H9 (cell line): ENCODE measurements around the gene LIG3. TPM values are rescaled to one million over a fixed set of nuclear protein-coding genes. Genes with fewer than 3 reads are reported as not detected.

Experiments used
- DNase-seq: peaks from one replicate; pipeline ENCODE4 v3.0.0-alpha.2; 2017
- H2AFZ ChIP-seq: one replicate; pipeline ENCODE4 v1.6.1; 2013; ENCODE audit warnings: mild to moderate bottlenecking, low read length, control low read depth, moderate library complexity
- H2AK5ac ChIP-seq: 2 replicates; pipeline ENCODE4 v1.6.1; 2013; ENCODE audit warnings: low read length, control low read depth, mixed read lengths; ENCODE audit not compliant: insufficient read length
- H2BK120ac ChIP-seq: one replicate; pipeline ENCODE4 v1.6.1; 2013; ENCODE audit warnings: low read depth, mild to moderate bottlenecking, low read length, control low read depth, inconsistent platforms; ENCODE audit not compliant: poor library complexity, severe bottlenecking
- H2BK12ac ChIP-seq: 2 replicates; pipeline ENCODE4 v1.6.1; 2013; ENCODE audit warnings: low read length, control low read depth, mixed read lengths, low read depth; ENCODE audit not compliant: insufficient read length
- H2BK15ac ChIP-seq: 2 replicates; pipeline ENCODE4 v1.6.1; 2013; ENCODE audit warnings: low read depth, low read length, control low read depth
- H2BK20ac ChIP-seq: one replicate; pipeline ENCODE4 v1.6.1; 2013; ENCODE audit warnings: low read depth, mild to moderate bottlenecking, low read length, control low read depth, inconsistent platforms; ENCODE audit not compliant: poor library complexity, severe bottlenecking
- H2BK5ac ChIP-seq: 2 replicates; pipeline ENCODE4 v1.6.1; 2013; ENCODE audit warnings: low read length, control low read depth, mixed read lengths; ENCODE audit not compliant: insufficient read length
- H3K14ac ChIP-seq: 2 replicates; pipeline ENCODE4 v1.6.1; 2013; ENCODE audit warnings: low read length, control low read depth; ENCODE audit not compliant: insufficient read depth
- H3K18ac ChIP-seq: 2 replicates; pipeline ENCODE4 v1.6.1; 2013; ENCODE audit warnings: low read depth, mild to moderate bottlenecking, mixed read lengths, low read length, control low read depth; ENCODE audit not compliant: insufficient read length
- H3K23ac ChIP-seq: 2 replicates; pipeline ENCODE4 v1.6.1; 2013; ENCODE audit warnings: low read length, control low read depth, mixed read lengths, low read depth; ENCODE audit not compliant: insufficient read length
- H3K23me2 ChIP-seq: 2 replicates; pipeline ENCODE4 v1.6.1; 2013; ENCODE audit warnings: low read depth, mild to moderate bottlenecking, mixed read lengths, low read length, control low read depth; ENCODE audit not compliant: insufficient read length, poor library complexity, severe bottlenecking
- H3K27ac ChIP-seq: 2 replicates; pipeline ENCODE4 v1.5.1; 2013; ENCODE audit warnings: low read length, control low read depth, mixed read lengths, low read depth; ENCODE audit not compliant: insufficient read length
- H3K27me3 ChIP-seq: 2 replicates; pipeline ENCODE4 v1.6.1; 2013; ENCODE audit warnings: low read length, control low read depth, inconsistent platforms; ENCODE audit not compliant: insufficient read depth
- H3K4ac ChIP-seq: 2 replicates; pipeline ENCODE4 v1.6.1; 2013; ENCODE audit warnings: low read depth, mild to moderate bottlenecking, control low read depth, inconsistent platforms, low read length, moderate library complexity
- H3K4me1 ChIP-seq: 2 replicates; pipeline ENCODE4 v1.6.1; 2013; ENCODE audit warnings: low read length, control low read depth, inconsistent platforms; ENCODE audit not compliant: insufficient read depth
- H3K4me2 ChIP-seq: 2 replicates; pipeline ENCODE4 v1.6.1; 2013; ENCODE audit warnings: low read length, control low read depth, mixed read lengths; ENCODE audit not compliant: insufficient read length, insufficient read depth
- H3K56ac ChIP-seq: 2 replicates; pipeline ENCODE4 v1.6.1; 2013; ENCODE audit warnings: low read depth, mild to moderate bottlenecking, mixed read lengths, low read length, control low read depth; ENCODE audit not compliant: insufficient read length
- H3K79me1 ChIP-seq: 2 replicates; pipeline ENCODE4 v1.6.1; 2013; ENCODE audit warnings: low read depth, mild to moderate bottlenecking, moderate library complexity, low read length, control low read depth, inconsistent platforms; ENCODE audit not compliant: insufficient read depth, poor library complexity, severe bottlenecking
- H3K79me2 ChIP-seq: 2 replicates; pipeline ENCODE4 v1.6.1; 2013; ENCODE audit warnings: low read length, control low read depth, inconsistent platforms; ENCODE audit not compliant: insufficient read depth
- H3K9ac ChIP-seq: 2 replicates; pipeline ENCODE4 v1.6.1; 2013; ENCODE audit warnings: low read length, control low read depth, mixed read lengths; ENCODE audit not compliant: insufficient read length; ENCODE audit errors: extremely low read depth
- H3K9me3 ChIP-seq: one replicate; pipeline ENCODE4 v1.6.1; 2013; ENCODE audit warnings: low read depth, low read length, inconsistent platforms; ENCODE audit not compliant: control insufficient read depth
- H3T11ph ChIP-seq: one replicate; pipeline ENCODE4 v1.6.1; 2013; ENCODE audit warnings: mild to moderate bottlenecking, low read length, control low read depth, inconsistent platforms
- H4K20me1 ChIP-seq: one replicate; pipeline ENCODE4 v1.6.1; 2013; ENCODE audit not compliant: control insufficient read depth, insufficient read length, insufficient read depth
- H4K5ac ChIP-seq: 2 replicates; pipeline ENCODE4 v1.6.1; 2013; ENCODE audit warnings: low read depth, mild to moderate bottlenecking, mixed read lengths, low read length, control low read depth; ENCODE audit not compliant: insufficient read length
- H4K8ac ChIP-seq: replicated peaks from 2 replicates; pipeline ENCODE4 v1.6.1; 2013; ENCODE audit warnings: low read length, control low read depth, mixed read lengths, low read depth; ENCODE audit not compliant: insufficient read length
- H4K91ac ChIP-seq: 2 replicates; pipeline ENCODE4 v1.6.1; 2013; ENCODE audit warnings: low read depth, mild to moderate bottlenecking, moderate library complexity, mixed read lengths, low read length, control low read depth; ENCODE audit not compliant: insufficient read length
- H3K27ac Mint-ChIP-seq, 3 experiments: 2 replicates in 2 of 3; 3 replicates in 1 of 3; pipeline ENCODE4 v1.8.0; 2020 to 2021; ENCODE audit warnings: mixed read lengths in 3 of 3, mild to moderate bottlenecking in 1 of 3, moderate library complexity in 1 of 3
- H3K27me3 Mint-ChIP-seq: 2 replicates; pipeline ENCODE4 v1.8.0; 2021; ENCODE audit warnings: low read depth, mild to moderate bottlenecking, moderate library complexity, mixed read lengths
- H3K36me3 Mint-ChIP-seq, 3 experiments: 2 replicates in 2 of 3; 3 replicates in 1 of 3; pipeline ENCODE4 v1.8.0; 2020 to 2021; ENCODE audit warnings: low read depth in 3 of 3, mixed read lengths in 3 of 3; ENCODE audit not compliant: insufficient read depth in 1 of 3
- H3K4me1 Mint-ChIP-seq, 2 experiments: 2 replicates each; pipeline ENCODE4 v1.8.0; 2020; ENCODE audit warnings: mixed read lengths in 2 of 2
- H3K4me3 Mint-ChIP-seq, 2 experiments: 2 replicates in 1 of 2; 3 replicates in 1 of 2; pipeline ENCODE4 v1.8.0; 2020 to 2021; ENCODE audit warnings: mild to moderate bottlenecking in 2 of 2, mixed read lengths in 2 of 2, moderate library complexity in 1 of 2
- H3K9me3 Mint-ChIP-seq, 2 experiments: 2 replicates in 1 of 2; 3 replicates in 1 of 2; pipeline ENCODE4 v1.8.0; 2020; ENCODE audit warnings: mild to moderate bottlenecking in 2 of 2, mixed read lengths in 2 of 2, moderate library complexity in 1 of 2
- CTCF ChIP-seq: fragments of 200-600 bp; sonication (generic); conservative IDR thresholded peaks from 3 replicates; pipeline ENCODE4 v1.8.0; 2021; ENCODE audit warnings: antibody characterized with exemption, mild to moderate bottlenecking
- WGBS: extraction: QIAGEN DNeasy Blood & Tissue Kit; methylation state at CpG from one replicate; pipeline ENCODE4 v1.1.7; 2013; ENCODE audit warnings: missing lambda C conversion rate, low lambda C conversion rate, mixed read lengths; ENCODE audit not compliant: insufficient read length; ENCODE audit errors: extremely low coverage; 5-methylcytosine and 5-hydroxymethylcytosine counted together
- total RNA-seq: library from RNA; stranded (reverse); gene quantifications from 2 replicates; pipeline ENCODE4 v1.2.1, GENCODE V29; 2021

LIG3 gene
- total RNA-seq, 1 experiment from 2014 or later: 96.0 TPM

- Histone ChIP-seq H2BK5ac (no peak overlapping the region), H3K23me2 (no peaks in the 10 kb centered on the region), H4K20me1 (no peaks in the 10 kb centered on the region), H3K27ac (no peak overlapping the region), H3K56ac (no peak overlapping the region), H3K79me1 (no peaks in the 10 kb centered on the region), H2AK5ac (no peak overlapping the region), H3K9ac (no peak overlapping the region), H3K4ac (no peak overlapping the region), H2BK15ac (no peak overlapping the region), H4K5ac (no peak overlapping the region), H4K91ac (no peak overlapping the region), H3K9me3 (no peaks in the 10 kb centered on the region), H3K4me2 (no peak overlapping the region), H3K18ac (no peak overlapping the region), H3K4me1 (no peaks in the 10 kb centered on the region), H2BK20ac (no peak overlapping the region), H3T11ph (no peak overlapping the region), H2BK12ac (no peak overlapping the region), H3K79me2 (no peaks in the 10 kb centered on the region), H3K23ac (no peak overlapping the region), H4K8ac (no peak overlapping the region), H2BK120ac (no peak overlapping the region), H2AFZ (no peak overlapping the region), H3K27me3 (no peaks in the 10 kb centered on the region), H3K14ac (no peak overlapping the region)
- H3K27me3 Mint-ChIP-seq: no peaks in the 10 kb centered on the region
- H3K9me3 Mint-ChIP-seq: no peaks in the 10 kb centered on the region
- TF ChIP-seq CTCF: no peak
- 0 out of 7 replicates have a peak, but pooled peaks cover 0 to 4% (median 0%) of the 10 kb centered on the region in 3 experiments for H3K36me3 Mint-ChIP-seq
- no CpG with 5 or more reads among the region's 3 CpGs for WGBS
- peak overlapping the region in 2 of 3 experiments; percentile 13 to 22; a peak in 3 of 7 replicates for H3K27ac Mint-ChIP-seq
- H3K4me1 Mint-ChIP-seq: peaks cover 24 to 26% of the 10 kb centered on the region in 2 experiments
- H3K4me3 Mint-ChIP-seq: no peak overlapping the region
- no peak for DNase-seq
These were observed 68.5 kb downstream of the LIG3 start for GRCh38 chr17:35048685-35049379.
